IMR-90 (cell line): Measurements from ENCODE around the gene TSHZ3. TPM values are rescaled to one million over a fixed set of nuclear protein-coding genes. Genes with fewer than 3 reads are reported as not detected.

Source experiments
- ATAC-seq: fragments of 200-7000 bp; cut with Tn5 transposase; 2 replicates; pipeline ENCODE4 v1.9.1; 2020; ENCODE audit warnings: low read depth, mild to moderate bottlenecking, moderate library complexity
- BruUV-seq: library from RNA; stranded (reverse); fragments of 400-500 nt; replicated peaks from 2 replicates; lab custom pipeline; 2021; lab: Mats Ljungman, UMichigan
- CTCF ChIA-PET: fragments of 300-600 bp; formaldehyde crosslinking; extraction: SDS; loops from one replicate; lab custom pipeline; 2021; ENCODE audit warnings: antibody characterized with exemption; lab: Yijun Ruan, JAX
- POLR2A ChIA-PET: fragments of 300-600 bp; sonication (Branson Sonifier 250); formaldehyde crosslinking; loops from one replicate; lab custom pipeline; 2022; ENCODE audit warnings: antibody characterized with exemption; ENCODE audit not compliant: unreplicated experiment; lab: Charles Lee
- DNase-seq: peaks from one replicate; pipeline ENCODE4 v3.0.0; 2013
- H2AFZ ChIP-seq: replicated peaks from 2 replicates; pipeline ENCODE3; 2013; ENCODE audit warnings: low read length, mild to moderate bottlenecking; ENCODE audit not compliant: poor library complexity
- H2AK5ac ChIP-seq: 2 replicates; pipeline ENCODE4 v1.6.1; 2013; ENCODE audit warnings: low read depth, low read length, inconsistent platforms
- H2AK9ac ChIP-seq: replicated peaks from 2 replicates; pipeline ENCODE3; 2013; ENCODE audit warnings: mild to moderate bottlenecking, low read depth, low read length, moderate library complexity; ENCODE audit not compliant: poor library complexity
- H2BK120ac ChIP-seq: 2 replicates; pipeline ENCODE4 v1.6.1; 2013; ENCODE audit warnings: low read depth, low read length, inconsistent platforms
- H2BK15ac ChIP-seq: 3 replicates; pipeline ENCODE4 v1.6.1; 2013; ENCODE audit warnings: low read depth, low read length, inconsistent platforms
- H2BK20ac ChIP-seq: 2 replicates; pipeline ENCODE4 v1.6.1; 2013; ENCODE audit warnings: low read depth, mild to moderate bottlenecking, inconsistent platforms, low read length, moderate library complexity
- H2BK5ac ChIP-seq: 2 replicates; pipeline ENCODE4 v1.6.1; 2013; ENCODE audit warnings: mild to moderate bottlenecking, low read depth, low read length, inconsistent platforms; ENCODE audit not compliant: poor library complexity, severe bottlenecking
- H3K14ac ChIP-seq: replicated peaks from 2 replicates; pipeline ENCODE4 v1.6.1; 2013; ENCODE audit warnings: low read depth, low read length, inconsistent platforms
- H3K18ac ChIP-seq: 2 replicates; pipeline ENCODE4 v1.6.1; 2013; ENCODE audit warnings: low read depth, low read length, control low read depth
- H3K23ac ChIP-seq: 2 replicates; pipeline ENCODE4 v1.6.1; 2013; ENCODE audit warnings: low read depth, low read length, inconsistent platforms
- H3K27ac ChIP-seq: 2 replicates; pipeline ENCODE4 v1.5.1; 2013; ENCODE audit warnings: mild to moderate bottlenecking, control low read depth, low read length; ENCODE audit not compliant: insufficient read depth
- H3K27me3 ChIP-seq: 2 replicates; pipeline ENCODE4 v1.6.1; 2013; ENCODE audit warnings: low read length; ENCODE audit not compliant: control insufficient read depth, insufficient read depth
- H3K36me3 ChIP-seq: 2 replicates; pipeline ENCODE4 v1.6.1; 2013; ENCODE audit warnings: low read length, mixed read lengths; ENCODE audit not compliant: control insufficient read depth, insufficient read depth
- H3K4ac ChIP-seq: 2 replicates; pipeline ENCODE4 v1.6.1; 2013; ENCODE audit warnings: low read depth, low read length, inconsistent platforms
- H3K4me1 ChIP-seq: 2 replicates; pipeline ENCODE4 v1.6.1; 2013; ENCODE audit warnings: low read length, mixed read lengths; ENCODE audit not compliant: control insufficient read depth, insufficient read depth
- H3K4me2 ChIP-seq: 2 replicates; pipeline ENCODE4 v1.6.1; 2013; ENCODE audit warnings: low read depth, mild to moderate bottlenecking, control low read depth, low read length, moderate library complexity
- H3K4me3 ChIP-seq: 2 replicates; pipeline ENCODE4 v1.5.1; 2013; ENCODE audit warnings: low read depth, mild to moderate bottlenecking, control low read depth, low read length, moderate library complexity; ENCODE audit not compliant: insufficient read depth
- H3K56ac ChIP-seq: 2 replicates; pipeline ENCODE4 v1.6.1; 2013; ENCODE audit warnings: low read length, inconsistent platforms; ENCODE audit not compliant: insufficient read depth; ENCODE audit errors: extremely low read depth
- H3K79me1 ChIP-seq, 2 experiments: 2 replicates each; pipeline ENCODE4 v1.6.1; 2013; ENCODE audit warnings: low read length in 2 of 2, inconsistent platforms in 1 of 2, low read depth in 1 of 2
- H3K9ac ChIP-seq: 2 replicates; pipeline ENCODE4 v1.6.1; 2013; ENCODE audit warnings: low read depth, low read length, control low read depth
- H3K9me1 ChIP-seq: 2 replicates; pipeline ENCODE4 v1.6.1; 2013; ENCODE audit warnings: low read length, inconsistent platforms; ENCODE audit not compliant: insufficient read depth
- H3K9me3 ChIP-seq: 2 replicates; pipeline ENCODE4 v1.6.1; 2013; ENCODE audit warnings: low read length; ENCODE audit not compliant: control insufficient read depth, insufficient read depth
- H4K20me1 ChIP-seq: 2 replicates; pipeline ENCODE4 v1.6.1; 2013; ENCODE audit warnings: low read length, inconsistent platforms; ENCODE audit not compliant: insufficient read depth
- H4K5ac ChIP-seq: 2 replicates; pipeline ENCODE4 v1.6.1; 2013; ENCODE audit warnings: mild to moderate bottlenecking, low read depth, low read length, control low read depth
- H4K8ac ChIP-seq, 2 experiments: 2 replicates each; pipeline ENCODE4 v1.6.1; 2013; ENCODE audit warnings: low read depth in 2 of 2, low read length in 2 of 2, control low read depth in 1 of 2, inconsistent platforms in 1 of 2
- H4K91ac ChIP-seq: 2 replicates; pipeline ENCODE4 v1.6.1; 2013; ENCODE audit warnings: low read depth, low read length, inconsistent platforms; ENCODE audit not compliant: insufficient read depth
- BHLHE40 ChIP-seq: fragments of 150-350 bp; IDR thresholded peaks from 2 replicates; pipeline ENCODE4 v1.6.1; 2016; ENCODE audit warnings: mild to moderate bottlenecking, low read depth, low read length
- CEBPB ChIP-seq: IDR thresholded peaks from 2 replicates; pipeline ENCODE4 v1.6.1; 2012; ENCODE audit warnings: low read depth, low read length, improper control_type of control experiment
- CHD1 ChIP-seq: IDR thresholded peaks from 2 replicates; pipeline ENCODE4 v1.6.1; 2012; ENCODE audit warnings: low read depth, low read length, improper control_type of control experiment
- MAFK ChIP-seq: IDR thresholded peaks from 2 replicates; pipeline ENCODE4 v1.6.1; 2012; ENCODE audit warnings: low read depth, low read length, improper control_type of control experiment
- MAZ ChIP-seq: IDR thresholded peaks from 2 replicates; pipeline ENCODE4 v1.6.1; 2012; ENCODE audit warnings: low read depth, mild to moderate bottlenecking, low read length, improper control_type of control experiment, moderate library complexity, borderline replicate concordance
- NFE2L2 ChIP-seq: fragments of 150-350 bp; IDR thresholded peaks from 2 replicates; pipeline ENCODE4 v1.6.1; 2016; ENCODE audit warnings: low read depth, mild to moderate bottlenecking, low read length
- POLR2A ChIP-seq: IDR thresholded peaks from 2 replicates; pipeline ENCODE4 v1.6.1; 2012; ENCODE audit warnings: mild to moderate bottlenecking, low read depth, low read length
- RCOR1 ChIP-seq: IDR thresholded peaks from 2 replicates; pipeline ENCODE4 v1.6.1; 2012; ENCODE audit warnings: mild to moderate bottlenecking, low read length, improper control_type of control experiment; ENCODE audit not compliant: insufficient replicate concordance
- RFX5 ChIP-seq: IDR thresholded peaks from 2 replicates; pipeline ENCODE4 v1.8.0; 2012; ENCODE audit warnings: low read depth, mild to moderate bottlenecking, low read length, moderate library complexity
- SMC3 ChIP-seq: fragments of 150-350 bp; IDR thresholded peaks from 2 replicates; pipeline ENCODE4 v1.6.1; 2016; ENCODE audit warnings: low read depth, mild to moderate bottlenecking, antibody characterized with exemption, low read length, moderate library complexity
- WGBS, 2 experiments: methylation state at CpG; one replicate each; pipeline versions ENCODE4 v1.1.5 to v1.1.7; 2013; ENCODE audit warnings: missing lambda C conversion rate in 2 of 2; ENCODE audit not compliant: insufficient read length in 1 of 2; ENCODE audit errors: extremely low coverage in 2 of 2; 5-methylcytosine and 5-hydroxymethylcytosine counted together
- dilution Hi-C: fragments of 300-500 bp; cut with HindIII; formaldehyde crosslinking; loops from one replicate; pipeline ENCODE4 v1.14.3; 2018; ENCODE audit warnings: low sequenced_read_pairs; ENCODE audit not compliant: unreplicated experiment
- in situ Hi-C: fragments of 300-500 bp; cut with MboI; formaldehyde crosslinking; loops from 3 replicates; pipeline ENCODE4 v1.14.3; 2019; ENCODE audit warnings: low sequenced_read_pairs, inconsistent platforms, mixed read lengths
- intact Hi-C: fragments of 100-400 bp; cut with micrococcal nuclease; formaldehyde crosslinking; loops from 2 replicates; pipeline ENCODE4 v1.10.0; 2022
- polyA plus RNA-seq, 3 experiments: library from polyadenylated mRNA; depleted of rRNA; stranded (reverse); fragments of >200 nt; gene quantifications; 2 replicates each; pipeline ENCODE4 v1.2.3, GENCODE V29; 2012; ENCODE audit warnings: low replicate concordance in 1 of 3
- total RNA-seq: library from RNA; depleted of rRNA; stranded (reverse); fragments of >200 nt; gene quantifications from 2 replicates; pipeline ENCODE4 v1.2.3, GENCODE V29; 2012
- TF ChIP-seq, protein P1 (sequence below): fragments of 150-350 bp; IDR thresholded peaks from 2 replicates; pipeline ENCODE4 v1.6.1; 2016; ENCODE audit warnings: low read depth, mild to moderate bottlenecking, low read length, moderate library complexity, borderline replicate concordance
- TF ChIP-seq, protein P2 (sequence below): conservative IDR thresholded peaks from 2 replicates; pipeline ENCODE4 v1.5.1; 2012; ENCODE audit warnings: mild to moderate bottlenecking, low read depth, low read length, improper control_type of control experiment
- TF ChIP-seq, protein P3 (sequence below): fragments of 150-350 bp; IDR thresholded peaks from 2 replicates; pipeline ENCODE4 v1.6.1; 2017; ENCODE audit warnings: mild to moderate bottlenecking, antibody characterized with exemption, low read length, low read depth

The TSHZ3 gene
- total and polyA plus RNA-seq, 2 of the 4 experiments (the other 2 are of a cell fraction): 8.1 to 13.0 TPM

DNA sequence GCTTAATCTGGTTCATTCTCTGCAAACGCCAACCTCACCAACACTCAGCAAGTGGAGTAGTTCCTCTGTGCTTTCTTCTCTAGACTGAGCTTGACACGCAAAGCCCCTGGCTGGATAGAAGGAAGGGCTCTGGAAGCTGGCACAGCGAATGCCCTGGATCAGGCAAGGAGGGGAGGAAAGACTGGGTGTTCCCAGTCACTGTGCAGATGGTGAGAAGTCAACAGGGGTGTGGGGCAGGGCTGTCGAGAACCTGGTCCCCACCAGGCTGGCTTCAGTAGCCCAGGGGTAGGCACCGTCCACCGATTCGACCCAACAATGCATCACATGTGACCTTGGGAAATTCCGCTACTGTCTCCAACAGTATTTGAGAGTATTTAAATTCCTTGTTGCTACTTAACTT, 65.5 kb downstream of the TSHZ3 start:
- H4K5ac ChIP-seq: no peak overlapping the region
- H3K4me3 ChIP-seq: no peak overlapping the region
- in situ Hi-C loops: no loop called here
- no peak for ATAC-seq
- no peak overlapping the region for H2AK9ac ChIP-seq
- dilution Hi-C loops: no loop called here
- peaks cover 35% of the 10 kb centered on the region for H3K9me1 ChIP-seq
- TF ChIP-seq MAFK: no peak
- no peak for TF ChIP-seq CHD1
- TF ChIP-seq, protein P1, sequence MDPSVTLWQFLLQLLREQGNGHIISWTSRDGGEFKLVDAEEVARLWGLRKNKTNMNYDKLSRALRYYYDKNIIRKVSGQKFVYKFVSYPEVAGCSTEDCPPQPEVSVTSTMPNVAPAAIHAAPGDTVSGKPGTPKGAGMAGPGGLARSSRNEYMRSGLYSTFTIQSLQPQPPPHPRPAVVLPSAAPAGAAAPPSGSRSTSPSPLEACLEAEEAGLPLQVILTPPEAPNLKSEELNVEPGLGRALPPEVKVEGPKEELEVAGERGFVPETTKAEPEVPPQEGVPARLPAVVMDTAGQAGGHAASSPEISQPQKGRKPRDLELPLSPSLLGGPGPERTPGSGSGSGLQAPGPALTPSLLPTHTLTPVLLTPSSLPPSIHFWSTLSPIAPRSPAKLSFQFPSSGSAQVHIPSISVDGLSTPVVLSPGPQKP: no peak
- no peak for TF ChIP-seq RCOR1
- TF ChIP-seq RFX5: no peak
- TF ChIP-seq, protein P2, sequence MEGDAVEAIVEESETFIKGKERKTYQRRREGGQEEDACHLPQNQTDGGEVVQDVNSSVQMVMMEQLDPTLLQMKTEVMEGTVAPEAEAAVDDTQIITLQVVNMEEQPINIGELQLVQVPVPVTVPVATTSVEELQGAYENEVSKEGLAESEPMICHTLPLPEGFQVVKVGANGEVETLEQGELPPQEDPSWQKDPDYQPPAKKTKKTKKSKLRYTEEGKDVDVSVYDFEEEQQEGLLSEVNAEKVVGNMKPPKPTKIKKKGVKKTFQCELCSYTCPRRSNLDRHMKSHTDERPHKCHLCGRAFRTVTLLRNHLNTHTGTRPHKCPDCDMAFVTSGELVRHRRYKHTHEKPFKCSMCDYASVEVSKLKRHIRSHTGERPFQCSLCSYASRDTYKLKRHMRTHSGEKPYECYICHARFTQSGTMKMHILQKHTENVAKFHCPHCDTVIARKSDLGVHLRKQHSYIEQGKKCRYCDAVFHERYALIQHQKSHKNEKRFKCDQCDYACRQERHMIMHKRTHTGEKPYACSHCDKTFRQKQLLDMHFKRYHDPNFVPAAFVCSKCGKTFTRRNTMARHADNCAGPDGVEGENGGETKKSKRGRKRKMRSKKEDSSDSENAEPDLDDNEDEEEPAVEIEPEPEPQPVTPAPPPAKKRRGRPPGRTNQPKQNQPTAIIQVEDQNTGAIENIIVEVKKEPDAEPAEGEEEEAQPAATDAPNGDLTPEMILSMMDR: no peak
- no peak for TF ChIP-seq BHLHE40
- no peak for TF ChIP-seq CEBPB
- no peak for TF ChIP-seq SMC3
- TF ChIP-seq POLR2A: no peak
- TF ChIP-seq, protein P3, sequence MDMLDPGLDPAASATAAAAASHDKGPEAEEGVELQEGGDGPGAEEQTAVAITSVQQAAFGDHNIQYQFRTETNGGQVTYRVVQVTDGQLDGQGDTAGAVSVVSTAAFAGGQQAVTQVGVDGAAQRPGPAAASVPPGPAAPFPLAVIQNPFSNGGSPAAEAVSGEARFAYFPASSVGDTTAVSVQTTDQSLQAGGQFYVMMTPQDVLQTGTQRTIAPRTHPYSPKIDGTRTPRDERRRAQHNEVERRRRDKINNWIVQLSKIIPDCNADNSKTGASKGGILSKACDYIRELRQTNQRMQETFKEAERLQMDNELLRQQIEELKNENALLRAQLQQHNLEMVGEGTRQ: no peak
- no peak for TF ChIP-seq MAZ
- TF ChIP-seq NFE2L2: no peak
- DNase-seq: no peak
- peaks cover 71% of the 10 kb centered on the region for H4K20me1 ChIP-seq
- CTCF ChIA-PET: no interaction called here
- H3K36me3 ChIP-seq: peaks cover 18% of the 10 kb centered on the region
- H2AK5ac ChIP-seq: no peak overlapping the region
- H3K14ac ChIP-seq: no peak overlapping the region
- H3K27me3 ChIP-seq: no peaks in the 10 kb centered on the region
- 100% methylated on average over 1 of the region's 8 CpGs; no CpG with 5 or more reads in 1 of the 2 experiments for WGBS, 2 experiments
- intact Hi-C loops: no loop called here
- H2BK5ac ChIP-seq: no peak overlapping the region
- H3K4me2 ChIP-seq: no peak overlapping the region
- POLR2A ChIA-PET: no interaction called here
- H3K79me1 ChIP-seq: peaks cover 67 to 94% of the 10 kb centered on the region in 2 experiments
- H4K8ac ChIP-seq: 0 out of 4 replicates have a peak overlapping the region, but pooled peaks of 1 of the 2 experiments have one; percentile 14
- no peak overlapping the region for H2BK15ac ChIP-seq
- H2BK20ac ChIP-seq: no peak overlapping the region
- no peak overlapping the region for H2AFZ ChIP-seq
- H3K56ac ChIP-seq: no peak overlapping the region
- no peak overlapping the region for H3K23ac ChIP-seq
- no peak overlapping the region for H4K91ac ChIP-seq
- no TSS peak for BruUV-seq
- no peak overlapping the region for H3K18ac ChIP-seq
- H2BK120ac ChIP-seq: no peak overlapping the region
- no peak overlapping the region for H3K9ac ChIP-seq
- H3K4ac ChIP-seq: no peak overlapping the region
- H3K27ac ChIP-seq: no peak overlapping the region
- H3K9me3 ChIP-seq: no peaks in the 10 kb centered on the region
- H3K4me1 ChIP-seq: peaks cover 12% of the 10 kb centered on the region
